Adrenal gland (tissue), 12 donors: Measurements from ENCODE around the gene TRAF3IP3. TPM values are rescaled to one million over a fixed set of nuclear protein-coding genes. Genes with fewer than 3 reads are reported as not detected.
"Not testable (repeated sequence)": the region's sequence is repeated elsewhere in the genome, so short reads cannot be mapped to it uniquely, and the experiment has no call there.

Source experiments
- DNase-seq, 7 donors: peaks; one replicate each; pipeline ENCODE4 v3.0.0-alpha.2; 2019 to 2020
- H3K27ac ChIP-seq, 5 donors: fragments of 200-600 bp; sonication (generic) in 4 of 5; 1 replicate in 3 of 5; 2 replicates in 2 of 5; pipeline versions ENCODE4 v1.5.1 to v1.8.0; 2016 to 2020; ENCODE audit warnings: mild to moderate bottlenecking in 1 of 5
- H3K27me3 ChIP-seq: fragments of 200-600 bp; 2 replicates; pipeline ENCODE4 v1.8.0; 2021
- H3K36me3 ChIP-seq, 2 donors: fragments of 200-600 bp; replicated peaks in 1 of 2; 1 replicate in 1 of 2; 2 replicates in 1 of 2; pipeline versions ENCODE4 v1.5.1 to v1.8.0; 2018 to 2022
- H3K4me1 ChIP-seq, 2 donors: fragments of 200-600 bp; replicated peaks in 1 of 2; 1 replicate in 1 of 2; 2 replicates in 1 of 2; pipeline versions ENCODE4 v1.5.1 to v1.8.0; 2018 to 2021
- H3K4me3 ChIP-seq, 4 donors: fragments of 200-600 bp; sonication (generic) in 3 of 4; one replicate each; pipeline ENCODE4 v1.5.1; 2016 to 2018
- H3K9me3 ChIP-seq, 3 donors: fragments of 200-600 bp; sonication (generic) in 1 of 3; replicated peaks in 1 of 3; 1 replicate in 2 of 3; 2 replicates in 1 of 3; pipeline versions ENCODE4 v1.5.1 to v1.8.0; 2016 to 2021
- POLR2A ChIP-seq, 2 donors: fragments of 450-650 bp; IDR thresholded peaks; one replicate each; pipeline ENCODE4 v1.6.1; 2017; ENCODE audit warnings: antibody characterized with exemption in 2 of 2, mild to moderate bottlenecking in 2 of 2, moderate library complexity in 1 of 2
- WGBS, 4 donors: extraction: QIAGEN DNeasy Blood & Tissue Kit in 2 of 4; methylation state at CpG; one replicate each; pipeline versions ENCODE4 v1.1.5 to v1.1.7; 2013 to 2017; 5-methylcytosine and 5-hydroxymethylcytosine counted together
- intact Hi-C, 2 donors: fragments of 100-400 bp; cut with DNase I; formaldehyde crosslinking; loops; one replicate each; pipeline versions ENCODE4 v1.14.1 to v1.15.0; 2022 to 2023
- polyA plus RNA-seq, 3 donors: library from polyadenylated mRNA; stranded (reverse); fragments of 200-250 nt in 2 of 3; fragments of 350-450 nt in 1 of 3; fragmentation: Illumina TruSeq in 1 of 3; extraction: RNeasy Lipid Tissue Mini Kit (QIAGEN cat#74804) in 1 of 3; gene quantifications; one replicate each; pipeline ENCODE4 v1.2.3, GENCODE V29; 2013 to 2014
- total RNA-seq, 9 donors: library from RNA; depleted of rRNA in 4 of 9; stranded (reverse); fragments of >200 nt in 4 of 9; fragments of 120-200 nt in 1 of 9; fragmentation: NEBNext Ultra II Directional in 1 of 9; extraction: Animal tissue kit (Norgen Biotek cat#: 25700) in 1 of 9; gene quantifications; one replicate each; pipeline versions ENCODE4 v1.1.0 to v1.2.4, GENCODE V29; 2013 to 2023
- TF ChIP-seq, protein P1 (sequence below), 6 experiments: fragments of 450-650 bp in 4 of 6; fragments of 200-600 bp in 2 of 6; sonication (generic) in 1 of 6; IDR thresholded peaks; 1 replicate in 5 of 6; 2 replicates in 1 of 6; pipeline versions ENCODE4 v1.5.1 to v1.8.0; 2016 to 2021; ENCODE audit warnings: antibody characterized with exemption in 6 of 6, mild to moderate bottlenecking in 2 of 6, moderate library complexity in 1 of 6
- donor health status: healthy with polysubstance abuse.
- donor health status: Bipolar disorder and iron deficiency.
- donor health status: DM: yes; HTN: yes; CAD: no.
- donor health status: DM: no; HTN: no; CAD: no.
- donor health status: DM: no; HTN: no; CAD: no.
- donor health status: DM: yes; HTN: yes; CAD: no.

The TRAF3IP3 gene
- total and polyA plus RNA-seq, 12 donors = 0.88 to 9.8 (median 2.0) TPM

DNA sequence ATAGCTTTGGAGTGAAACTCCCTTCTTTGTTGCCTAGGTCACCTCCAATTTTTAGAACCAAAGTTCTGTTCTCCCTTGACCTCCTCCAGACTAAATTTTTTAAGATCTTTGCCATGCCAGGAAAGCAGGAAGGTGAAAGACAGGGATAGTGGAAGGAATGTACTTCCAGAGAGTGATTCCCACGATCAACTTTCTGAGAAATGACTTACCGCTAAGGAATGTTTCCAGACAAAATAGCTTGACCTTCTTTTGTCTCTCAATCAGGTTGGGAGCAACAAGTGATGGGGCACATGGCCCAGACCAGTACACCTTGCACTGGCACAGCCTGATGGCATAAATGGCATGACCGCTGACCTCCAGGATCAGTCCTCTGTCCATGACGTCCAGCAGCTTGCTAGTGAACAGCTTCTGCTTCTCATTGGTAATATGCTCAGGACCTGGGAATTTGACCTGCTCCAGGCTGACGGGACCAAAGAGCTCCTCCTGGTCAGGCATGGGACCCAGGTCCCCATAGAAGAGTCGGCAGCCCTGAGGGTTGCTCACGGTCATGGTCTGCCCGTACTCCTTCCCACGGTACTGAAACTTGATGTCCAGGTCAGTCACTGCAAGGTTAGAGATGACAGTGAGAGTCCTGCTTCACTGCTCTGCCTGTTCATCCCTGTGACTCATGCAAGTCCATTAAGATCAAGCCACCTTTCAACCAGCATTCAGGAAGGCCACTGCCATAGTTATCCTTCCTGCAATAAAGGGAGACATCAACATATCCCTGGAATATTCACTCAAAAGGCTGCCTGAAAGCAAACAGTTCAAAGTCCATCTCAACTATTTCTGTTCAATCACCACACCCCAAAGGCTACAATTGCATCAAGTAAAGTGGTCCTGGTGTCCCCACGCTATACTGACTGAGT lies 34.7 kb downstream of the TRAF3IP3 start:
- intact Hi-C loops = no loop called here
- DNase-seq = no peak
- 84 to 97% (median 89%) methylated on average over 7 to 10 of the region's 10 CpGs for WGBS, 4 donors

DNA sequence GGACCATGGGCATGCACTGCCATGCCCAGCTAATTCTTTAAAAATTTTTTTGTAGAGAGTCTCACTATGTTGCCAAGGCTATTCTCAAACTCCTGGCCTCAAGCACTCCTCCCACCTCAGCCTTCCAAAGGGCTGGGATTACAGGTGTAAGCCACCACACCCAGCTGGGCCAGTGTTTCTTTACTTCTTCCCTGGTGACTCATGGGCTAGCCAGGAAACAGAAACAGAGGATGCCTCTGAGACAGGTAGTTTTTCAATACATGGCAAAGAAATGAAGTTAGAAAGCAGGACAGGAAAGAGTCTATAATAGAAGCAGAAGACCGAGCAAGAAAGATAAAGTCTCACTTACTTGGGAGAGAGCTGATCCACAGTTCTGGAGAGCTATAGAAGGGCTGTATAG lies 36.1 kb downstream of the TRAF3IP3 start:
- Histone ChIP-seq H3K36me3 (peaks cover 0 to 27% of the 10 kb centered on the region in 2 donors), H3K27me3 (no peaks in the 10 kb centered on the region), H3K27ac (no peak overlapping the region), H3K4me1 (peaks cover 6 to 20% of the 10 kb centered on the region in 2 donors), H3K4me3 (no peak overlapping the region), H3K9me3 (no peaks in the 10 kb centered on the region)
- DNase-seq = no peak
- whole genome bisulfite sequencing, 4 donors = 6 to 100% (median 74%) methylated on average over 1 of the region's 1 CpG
- no peak for TF ChIP-seq POLR2A (IDR thresholded peaks at IDR 0.05)
- TF ChIP-seq, protein P1, sequence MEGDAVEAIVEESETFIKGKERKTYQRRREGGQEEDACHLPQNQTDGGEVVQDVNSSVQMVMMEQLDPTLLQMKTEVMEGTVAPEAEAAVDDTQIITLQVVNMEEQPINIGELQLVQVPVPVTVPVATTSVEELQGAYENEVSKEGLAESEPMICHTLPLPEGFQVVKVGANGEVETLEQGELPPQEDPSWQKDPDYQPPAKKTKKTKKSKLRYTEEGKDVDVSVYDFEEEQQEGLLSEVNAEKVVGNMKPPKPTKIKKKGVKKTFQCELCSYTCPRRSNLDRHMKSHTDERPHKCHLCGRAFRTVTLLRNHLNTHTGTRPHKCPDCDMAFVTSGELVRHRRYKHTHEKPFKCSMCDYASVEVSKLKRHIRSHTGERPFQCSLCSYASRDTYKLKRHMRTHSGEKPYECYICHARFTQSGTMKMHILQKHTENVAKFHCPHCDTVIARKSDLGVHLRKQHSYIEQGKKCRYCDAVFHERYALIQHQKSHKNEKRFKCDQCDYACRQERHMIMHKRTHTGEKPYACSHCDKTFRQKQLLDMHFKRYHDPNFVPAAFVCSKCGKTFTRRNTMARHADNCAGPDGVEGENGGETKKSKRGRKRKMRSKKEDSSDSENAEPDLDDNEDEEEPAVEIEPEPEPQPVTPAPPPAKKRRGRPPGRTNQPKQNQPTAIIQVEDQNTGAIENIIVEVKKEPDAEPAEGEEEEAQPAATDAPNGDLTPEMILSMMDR (IDR thresholded peaks at IDR 0.05) = no peak
- intact Hi-C loops = no loop called here

More for the DNA sequence above, 34.7 kb downstream of the TRAF3IP3 start:
- Histone ChIP-seq H3K4me3 (no peak overlapping the region), H3K9me3 (no peaks in the 10 kb centered on the region), H3K36me3 (peaks cover 0 to 27% of the 10 kb centered on the region in 2 donors), H3K27me3 (no peaks in the 10 kb centered on the region), H3K27ac (no peak overlapping the region), H3K4me1 (peaks cover 7 to 21% of the 10 kb centered on the region in 2 donors)
- TF ChIP-seq POLR2A (IDR thresholded peaks at IDR 0.05) = no peak
- TF ChIP-seq, protein P1 (IDR thresholded peaks at IDR 0.05) = no peak

DNA sequence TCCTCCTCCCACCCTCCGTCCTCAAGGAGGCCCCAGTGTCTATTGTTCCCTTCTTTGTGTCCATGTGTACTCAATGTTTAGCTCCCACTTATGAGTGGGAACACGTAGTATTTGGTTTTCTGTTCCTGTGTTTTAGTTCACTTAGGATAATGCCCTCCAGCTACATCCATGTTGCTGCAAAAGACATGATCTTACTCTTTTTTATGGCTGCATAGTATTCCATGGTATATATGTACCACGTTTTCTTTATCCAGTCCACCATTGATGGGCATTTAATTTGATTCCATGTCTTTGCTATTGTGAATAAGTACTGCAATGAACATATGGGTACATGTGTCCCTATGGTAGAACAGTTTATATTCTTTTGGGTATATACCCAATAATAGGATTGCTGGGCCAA lies 37.9 kb downstream of the TRAF3IP3 start:
- H3K27ac ChIP-seq = not testable (repeated sequence)
- H3K36me3 ChIP-seq = peaks cover 0 to 22% of the 10 kb centered on the region in 2 donors

DNA sequence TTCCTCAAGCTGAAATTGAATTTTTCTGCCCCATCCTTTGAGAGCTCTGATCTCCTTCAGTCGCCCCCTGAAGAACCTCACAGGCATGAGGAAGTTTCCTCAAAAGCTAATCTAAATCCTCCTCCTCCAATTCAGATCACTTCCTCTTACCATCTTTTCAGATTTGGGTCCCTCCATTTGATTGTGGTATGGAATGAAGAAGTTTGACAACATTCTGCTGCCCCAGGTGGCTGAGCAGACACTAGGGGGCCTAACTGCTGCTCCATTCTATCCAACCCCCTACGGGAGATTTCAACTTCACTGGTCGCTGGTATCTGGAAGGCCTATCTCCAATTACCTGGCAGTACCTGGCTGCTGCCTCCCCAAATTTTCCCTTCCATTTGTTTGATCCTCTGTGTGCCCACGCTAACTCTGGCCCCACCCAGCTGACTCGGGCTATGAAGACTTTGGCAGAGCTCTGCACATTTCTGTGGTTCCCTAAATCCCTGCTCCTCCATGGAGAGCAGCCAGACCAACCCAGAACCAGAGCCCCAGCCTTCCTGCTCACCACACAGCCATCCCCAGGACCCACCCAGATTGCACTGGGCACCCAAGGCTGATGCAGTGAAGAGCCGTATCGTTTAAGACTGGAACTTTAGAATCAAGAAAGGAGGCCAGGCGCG lies 42.3 kb downstream of the TRAF3IP3 start:
- 80 to 88% (median 83%) methylated on average over 9 of the region's 9 CpGs for WGBS, 4 donors
- no peak overlapping the region for H3K4me3 ChIP-seq
- TF ChIP-seq POLR2A (IDR thresholded peaks at IDR 0.05) = no peak
- TF ChIP-seq, protein P1 (IDR thresholded peaks at IDR 0.05) = no peak
- no peak for DNase-seq
- H3K27me3 ChIP-seq = no peaks in the 10 kb centered on the region
- intact Hi-C loops = no loop called here
- H3K27ac ChIP-seq = no peak overlapping the region
- peaks cover 10 to 25% of the 10 kb centered on the region in 2 donors for H3K4me1 ChIP-seq
- H3K36me3 ChIP-seq = peaks cover 0 to 6% of the 10 kb centered on the region in 2 donors
- H3K9me3 ChIP-seq = no peaks in the 10 kb centered on the region

More for the DNA sequence above, 37.9 kb downstream of the TRAF3IP3 start:
- DNase-seq, H3K4me3 ChIP-seq, H3K4me1 ChIP-seq, intact Hi-C loops, H3K27me3 ChIP-seq, H3K9me3 ChIP-seq: not testable (repeated sequence)
- 83 to 96% (median 89%) methylated on average over 3 of the region's 3 CpGs for WGBS, 4 donors
